SK-N-SH (cell line): Measurements from ENCODE around the gene PLIN1. TPM values are rescaled to one million over a fixed set of nuclear protein-coding genes. Genes with fewer than 3 reads are reported as not detected.

Source experiments
- CTCF ChIA-PET: fragments of 300-600, 350-600 bp; formaldehyde crosslinking; extraction: SDS; loops from one replicate; lab custom pipeline; 2021; lab: Yijun Ruan, JAX
- POLR2A ChIA-PET: fragments of 350-600 bp; sonication (Branson Sonifier 250); formaldehyde crosslinking; extraction: SDS; loops from one replicate; lab custom pipeline; 2020; ENCODE audit warnings: antibody characterized with exemption, inconsistent platforms; lab: Yijun Ruan, JAX
- DNase-seq: peaks from one replicate; pipeline ENCODE4 v3.0.0; 2012
- H2AFZ ChIP-seq: fragments of 200-600 bp; sonication (generic); 2 replicates; pipeline ENCODE4 v1.8.1; 2016; ENCODE audit warnings: antibody characterized with exemption, mild to moderate bottlenecking, low read depth
- H3F3A ChIP-seq: fragments of 200-600 bp; sonication (generic); replicated peaks from 2 replicates; pipeline ENCODE3; 2016; ENCODE audit warnings: antibody characterized with exemption, mild to moderate bottlenecking; ENCODE audit not compliant: insufficient read depth
- H3K27ac ChIP-seq, 2 experiments: fragments of 200-500 bp in 1 of 2; fragments of 200-600 bp in 1 of 2; sonication (Bioruptor generic) in 1 of 2; sonication (generic), shearing (Covaris generic) in 1 of 2; 2 replicates each; pipeline versions ENCODE4 v1.5.1 to v1.6.1; 2014 to 2016; ENCODE audit warnings: low read depth in 2 of 2, inconsistent platforms in 1 of 2, low read length in 1 of 2, mild to moderate bottlenecking in 1 of 2, mixed read lengths in 1 of 2
- H3K27me3 ChIP-seq: fragments of 200-600 bp; sonication (generic), shearing (Covaris generic); 2 replicates; pipeline ENCODE4 v1.6.1; 2016; ENCODE audit warnings: mixed run types; ENCODE audit not compliant: insufficient read depth
- H3K36me3 ChIP-seq, 2 experiments: fragments of 200-500 bp in 1 of 2; fragments of 200-600 bp in 1 of 2; sonication (Bioruptor generic) in 1 of 2; sonication (generic) in 1 of 2; replicated peaks in 1 of 2; 2 replicates each; pipeline versions ENCODE3 to v1.5.1; 2014 to 2016; ENCODE audit warnings: low read length in 1 of 2, mild to moderate bottlenecking in 1 of 2; ENCODE audit not compliant: insufficient read depth in 2 of 2, control insufficient read depth in 1 of 2
- H3K4me1 ChIP-seq, 2 experiments: fragments of 200-500 bp in 1 of 2; fragments of 200-600 bp in 1 of 2; sonication (Bioruptor generic) in 1 of 2; sonication (generic), shearing (Covaris generic) in 1 of 2; 2 replicates each; pipeline versions ENCODE4 v1.5.1 to v1.6.1; 2014 to 2016; ENCODE audit warnings: low read depth in 1 of 2, low read length in 1 of 2, mixed run types in 1 of 2; ENCODE audit not compliant: insufficient read depth in 2 of 2, control insufficient read depth in 1 of 2
- H3K4me2 ChIP-seq: fragments of 200-600 bp; sonication (generic), shearing (Covaris generic); 2 replicates; pipeline ENCODE4 v1.6.1; 2017; ENCODE audit warnings: mixed run types
- H3K4me3 ChIP-seq, 2 experiments: fragments of 200-500 bp in 1 of 2; fragments of 200-600 bp in 1 of 2; sonication (Bioruptor generic) in 1 of 2; sonication (generic), shearing (Covaris generic) in 1 of 2; 2 replicates each; pipeline versions ENCODE4 v1.5.1 to v1.8.1; 2014 to 2016; ENCODE audit warnings: low read depth in 2 of 2, inconsistent platforms in 1 of 2, low read length in 1 of 2, mild to moderate bottlenecking in 1 of 2, mixed read lengths in 1 of 2, moderate library complexity in 1 of 2
- H3K79me2 ChIP-seq: fragments of 200-600 bp; sonication (generic); 2 replicates; pipeline ENCODE4 v1.8.1; 2017; ENCODE audit warnings: mild to moderate bottlenecking; ENCODE audit not compliant: insufficient read depth
- H3K9ac ChIP-seq: fragments of 200-600 bp; sonication (generic); 2 replicates; pipeline ENCODE4 v1.6.1; 2017; ENCODE audit warnings: mixed run types
- H3K9me2 ChIP-seq: fragments of 200-600 bp; sonication (generic); 2 replicates; pipeline ENCODE4 v1.6.1; 2017; ENCODE audit warnings: mixed run types
- H3K9me3 ChIP-seq: fragments of 200-600 bp; sonication (generic); 2 replicates; pipeline ENCODE4 v1.6.1; 2017; ENCODE audit warnings: mixed run types, mild to moderate bottlenecking, moderate library complexity
- H4K20me1 ChIP-seq: fragments of 200-600 bp; sonication (generic); 2 replicates; pipeline ENCODE4 v1.6.1; 2017; ENCODE audit warnings: mild to moderate bottlenecking, mixed run types; ENCODE audit not compliant: insufficient read depth
- CHD2 ChIP-seq: fragments of 150-350 bp; IDR thresholded peaks from 2 replicates; pipeline ENCODE4 v1.6.1; 2018; ENCODE audit warnings: low read length; ENCODE audit not compliant: partially characterized antibody
- CTCF ChIP-seq: fragments of 200-600 bp; sonication (generic); IDR thresholded peaks from 2 replicates; pipeline ENCODE4 v1.6.1; 2017; ENCODE audit warnings: antibody characterized with exemption, mild to moderate bottlenecking, moderate library complexity
- IRF3 ChIP-seq: fragments of 150-350 bp; IDR thresholded peaks from 2 replicates; pipeline ENCODE4 v1.6.1; 2016; ENCODE audit warnings: mild to moderate bottlenecking, low read depth, low read length
- JUND ChIP-seq: IDR thresholded peaks from 2 replicates; pipeline ENCODE4 v1.4.0; 2012
- NFIC ChIP-seq: IDR thresholded peaks from 2 replicates; pipeline ENCODE4 v1.4.0; 2012; ENCODE audit warnings: borderline replicate concordance
- NRF1 ChIP-seq: IDR thresholded peaks from 2 replicates; pipeline ENCODE4 v1.6.1; 2012; ENCODE audit warnings: low read depth, mild to moderate bottlenecking, low read length
- PBX3 ChIP-seq: IDR thresholded peaks from 2 replicates; pipeline ENCODE4; 2012
- POLR2AphosphoS5 ChIP-seq: IDR thresholded peaks from 2 replicates; pipeline ENCODE4 v1.6.1; 2012; ENCODE audit warnings: low read depth, low read length
- RCOR1 ChIP-seq: fragments of 150-350 bp; IDR thresholded peaks from 2 replicates; pipeline ENCODE4 v1.6.1; 2017; ENCODE audit warnings: antibody characterized with exemption, low read length
- SIN3A ChIP-seq: IDR thresholded peaks from 2 replicates; pipeline ENCODE4 v1.6.1; 2012; ENCODE audit warnings: low read depth, mild to moderate bottlenecking, low read length, moderate library complexity, borderline replicate concordance
- SMC3 ChIP-seq: IDR thresholded peaks from 2 replicates; pipeline ENCODE4 v1.6.1; 2012; ENCODE audit warnings: low read depth, low read length, improper control_type of control experiment
- TAF1 ChIP-seq: IDR thresholded peaks from 2 replicates; pipeline ENCODE4 v1.6.1; 2012; ENCODE audit warnings: low read depth, mild to moderate bottlenecking, low read length, moderate library complexity, borderline replicate concordance
- TCF12 ChIP-seq: IDR thresholded peaks from 2 replicates; pipeline ENCODE4 v1.4.0; 2012
- TEAD4 ChIP-seq: IDR thresholded peaks from 2 replicates; pipeline ENCODE4 v1.4.0; 2012; ENCODE audit warnings: mild to moderate bottlenecking, borderline replicate concordance; ENCODE audit not compliant: insufficient read depth
- USF1 ChIP-seq: IDR thresholded peaks from 2 replicates; pipeline ENCODE4 v1.4.0; 2012; ENCODE audit warnings: low read depth, borderline replicate concordance
- USF2 ChIP-seq: fragments of 150-350 bp; IDR thresholded peaks from 2 replicates; pipeline ENCODE4 v1.6.1; 2017; ENCODE audit warnings: antibody characterized with exemption, low read length, low read depth, borderline replicate concordance
- YY1 ChIP-seq: IDR thresholded peaks from 2 replicates; pipeline ENCODE4 v1.4.0; 2012; ENCODE audit warnings: low read depth, mild to moderate bottlenecking
- WGBS: methylation state at CpG from one replicate; pipeline ENCODE4 v1.1.6; 2017; ENCODE audit warnings: low lambda C conversion rate; 5-methylcytosine and 5-hydroxymethylcytosine counted together
- polyA plus RNA-seq, 3 experiments: library from polyadenylated mRNA; depleted of rRNA; stranded (reverse); fragments of >200 nt; gene quantifications; 2 replicates each; pipeline ENCODE4 v1.2.3, GENCODE V29; 2012

PLIN1 gene
- polyA plus RNA-seq, 1 of the 3 experiments (the other 2 are of a cell fraction) = 0.08 TPM

GRCh38 chr15:89654301-89654761 is 24.8 kb downstream of the PLIN1 start:
- ChIA-PET POLR2A (interaction anchor here (1.1 to 1.2 kb wide), 2 partner anchors 12 to 240 kb away, joined by 3 to 4 read pairs; partner anchors contain the start of gene AP3S2), CTCF (interaction anchor here (0.6 to 1.6 kb wide), 4 partner anchors 8 to 86 kb away, joined by 3 to 7 read pairs (median 4); no protein-coding TSS in a partner anchor)
- Histone ChIP-seq H3K4me3 (peak overlapping the region; percentile 74 to 90), H3K9me2 (no peaks in the 10 kb centered on the region), H4K20me1 (no peaks in the 10 kb centered on the region), H3K4me1 (peaks cover 0 to 6% of the 10 kb centered on the region in 2 experiments; a peak in 2 of 4 replicates), H2AFZ (peak overlapping the region; percentile 35; the same call in 1 of the 2 replicates), H3K4me2 (peak overlapping the region; percentile 96), H3K27me3 (no peaks in the 10 kb centered on the region), H3K9me3 (no peaks in the 10 kb centered on the region), H3K9ac (peak overlapping the region; percentile 85), H3F3A (peaks cover 20% of the 10 kb centered on the region), H3K79me2 (peaks cover 39% of the 10 kb centered on the region), H3K36me3 (peaks cover 0 to 6% of the 10 kb centered on the region in 2 experiments), H3K27ac (peak overlapping the region in 1 of 2 experiments; percentile 28; a peak in 1 of 4 replicates)
- 51% methylated on average over 14 of the region's 14 CpGs for WGBS
- no peak for DNase-seq
- TF ChIP-seq TCF12 (no peak), SMC3 (no peak), NFIC (no peak), NRF1 (no peak), CHD2 (no peak), POLR2AphosphoS5 (no peak), CTCF (no peak), USF1 (no peak), PBX3 (no peak), IRF3 (no peak), JUND (no peak), USF2 (no peak), SIN3A (no peak), TEAD4 (no peak), RCOR1 (no peak), TAF1 (no peak), YY1 (no peak)
